Stimulated activated CD4-positive, alpha-beta T cell treated with anti-CD3 and anti-CD28 coated beads, TNF-alpha, amount 100 ng/mL, for 48 hours (primary cell): Measurements from ENCODE around the gene MRPS24.
"Not testable (repeated sequence)": the region's sequence is repeated elsewhere in the genome, so short reads cannot be mapped to it uniquely, and the experiment has no call there.

Experiments
- DNase-seq, 3 donors: peaks; one replicate each; pipeline ENCODE4 v3.0.0-alpha.2; 2020; ENCODE audit warnings: low read depth in 3 of 3

MRPS24 gene

DNA sequence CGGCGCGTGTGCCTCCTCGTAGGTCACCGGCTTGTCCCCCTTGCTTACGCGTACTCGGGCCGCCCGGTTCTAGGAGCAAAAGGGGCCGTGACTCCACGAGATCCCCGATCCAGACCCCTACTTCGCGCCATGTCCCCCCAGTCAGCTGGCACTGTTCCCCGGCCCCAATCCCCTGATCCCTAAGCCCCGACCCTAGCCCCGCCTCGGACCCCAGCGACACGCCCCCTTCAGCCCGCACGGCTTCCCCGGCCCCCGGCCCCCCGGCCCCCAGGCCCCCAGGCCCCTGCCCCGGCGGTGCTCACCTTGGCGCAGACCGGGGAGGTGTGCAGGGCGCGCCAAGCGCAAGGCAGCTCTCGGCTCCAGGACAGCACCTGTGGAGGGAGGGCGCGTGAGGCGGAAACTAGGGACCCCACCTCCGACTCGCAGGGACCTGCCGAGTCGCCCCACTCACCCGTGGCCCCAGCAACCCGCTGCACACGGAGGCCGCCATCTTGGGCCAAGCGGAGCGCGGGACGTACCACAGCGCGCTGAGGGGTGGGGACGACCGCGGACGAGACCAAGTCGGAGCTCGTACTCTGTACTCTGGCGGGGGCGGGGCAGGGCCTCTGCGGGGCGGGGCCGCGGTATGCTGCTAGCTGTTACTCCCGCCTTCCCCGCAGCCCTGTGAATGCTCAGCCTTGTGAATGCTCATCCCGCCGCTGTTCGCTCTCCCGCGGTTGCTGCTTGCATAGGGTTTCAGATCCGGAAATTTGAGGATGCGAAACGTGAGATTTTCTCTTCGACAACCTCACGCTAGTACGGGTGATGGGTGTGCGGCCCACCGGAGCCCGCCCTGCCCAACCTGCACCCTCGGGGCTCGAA is at the start of gene MRPS24:
Gene MRPS24 (minus strand): TSS at position 512 of the 861 bp plus-strand sequence. CDS start 22 bp downstream, at position 490.
- DNase-seq = peak; percentile 88 to 95 (median 89)

DNA sequence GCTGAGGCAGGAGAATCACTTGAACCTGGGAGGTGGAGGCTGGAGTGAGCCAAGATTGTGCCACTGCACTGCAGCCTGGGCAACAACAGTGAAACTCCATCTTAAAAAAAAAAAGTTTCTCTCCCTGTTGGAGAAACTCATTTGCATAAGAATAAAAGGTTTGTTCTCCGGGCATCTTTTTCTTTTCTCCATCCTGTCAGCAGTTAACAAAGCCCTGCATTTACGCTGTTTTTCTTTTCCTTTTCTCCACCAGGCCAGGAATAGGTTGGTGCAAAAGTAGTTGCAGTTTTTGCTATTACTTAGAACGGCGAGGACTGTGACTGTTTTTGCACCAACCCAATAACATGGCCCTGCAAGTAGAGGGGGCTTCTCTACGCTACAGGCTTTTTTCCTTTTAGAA is 46.6 kb upstream of the MRPS24 start:
- no peak for DNase-seq

DNA sequence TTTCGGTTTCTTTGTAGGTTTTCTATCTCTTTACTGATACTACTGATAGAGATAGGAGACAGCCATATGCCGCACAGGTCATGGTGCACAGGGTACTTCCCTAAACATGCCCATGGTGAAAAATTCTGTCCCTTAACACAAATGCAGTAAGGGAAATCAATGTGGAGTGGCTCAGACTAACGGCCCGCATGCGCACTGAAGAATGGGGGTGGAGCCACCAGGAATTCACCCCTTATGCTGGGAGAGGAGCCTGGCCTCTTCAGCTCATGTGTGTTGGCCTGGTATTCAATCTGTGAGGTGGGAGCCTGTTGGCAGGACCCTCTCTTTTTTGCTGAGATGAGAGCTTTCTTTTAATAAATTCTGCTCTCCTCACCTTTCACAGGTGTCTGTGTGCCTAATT is 45.5 kb upstream of the MRPS24 start:
- DNase-seq = no peak

DNA sequence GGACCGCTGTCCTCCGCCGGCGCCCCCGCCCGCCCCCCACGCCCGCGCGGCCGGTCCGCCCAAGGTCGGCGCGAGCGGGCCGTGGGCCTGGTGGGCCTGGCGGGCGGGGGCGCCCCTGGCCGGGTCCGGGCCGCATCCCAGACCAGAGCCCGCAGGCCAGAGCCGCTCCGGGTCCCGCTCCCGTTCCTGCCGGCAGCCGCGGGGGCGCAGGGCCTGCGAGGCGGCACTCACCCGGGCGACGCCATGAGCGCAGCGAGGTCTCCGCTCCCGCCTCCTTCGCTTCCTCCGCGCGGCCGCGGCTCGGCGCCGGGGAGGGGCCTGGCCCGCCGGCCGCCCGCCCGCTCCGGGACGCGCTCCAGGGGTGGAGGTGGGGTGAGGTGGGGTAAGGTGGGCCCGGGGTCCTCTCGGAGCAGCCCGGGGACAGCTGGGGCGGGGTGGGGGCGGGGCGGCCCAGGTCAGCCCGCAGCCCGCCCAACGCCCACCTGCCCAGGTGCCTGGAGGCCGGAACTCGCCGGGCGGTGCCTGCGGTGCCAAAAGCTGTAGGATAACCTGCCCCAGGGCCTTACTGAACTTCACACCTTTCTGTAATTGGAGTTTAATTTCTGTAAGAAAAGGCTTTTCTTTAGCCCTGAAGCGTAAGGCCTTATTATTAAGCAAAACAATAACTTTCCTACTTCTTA is 37.2 kb upstream of the MRPS24 start, which contains the start of gene URGCP:
Gene URGCP (minus strand): TSS at position 266 of the 680 bp plus-strand sequence. CDS start 21 bp downstream, at position 245.
- DNase-seq = peak in 2 of 3 donors; percentile 13 to 48

DNA sequence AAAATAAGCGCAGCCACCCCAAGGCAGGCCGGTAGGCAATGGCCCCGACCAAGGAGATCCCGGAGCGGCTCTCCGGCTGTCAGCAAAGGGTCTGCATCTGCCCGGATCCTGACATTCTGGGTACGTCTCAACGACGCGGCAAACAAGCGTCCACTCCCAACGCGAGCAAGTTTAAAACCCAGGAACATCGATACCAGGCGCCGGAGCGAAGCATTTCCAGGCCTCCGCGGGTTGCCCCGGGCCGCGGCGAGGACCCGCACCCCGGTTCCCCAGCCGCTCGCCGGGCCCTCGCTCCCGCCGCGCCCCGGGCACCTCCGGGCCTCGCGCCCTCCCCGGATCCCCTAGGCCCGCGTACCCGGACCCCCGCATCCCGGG is 36.6 kb upstream of the MRPS24 start:
- DNase-seq = peak in 1 of 3 donors; percentile 17

DNA sequence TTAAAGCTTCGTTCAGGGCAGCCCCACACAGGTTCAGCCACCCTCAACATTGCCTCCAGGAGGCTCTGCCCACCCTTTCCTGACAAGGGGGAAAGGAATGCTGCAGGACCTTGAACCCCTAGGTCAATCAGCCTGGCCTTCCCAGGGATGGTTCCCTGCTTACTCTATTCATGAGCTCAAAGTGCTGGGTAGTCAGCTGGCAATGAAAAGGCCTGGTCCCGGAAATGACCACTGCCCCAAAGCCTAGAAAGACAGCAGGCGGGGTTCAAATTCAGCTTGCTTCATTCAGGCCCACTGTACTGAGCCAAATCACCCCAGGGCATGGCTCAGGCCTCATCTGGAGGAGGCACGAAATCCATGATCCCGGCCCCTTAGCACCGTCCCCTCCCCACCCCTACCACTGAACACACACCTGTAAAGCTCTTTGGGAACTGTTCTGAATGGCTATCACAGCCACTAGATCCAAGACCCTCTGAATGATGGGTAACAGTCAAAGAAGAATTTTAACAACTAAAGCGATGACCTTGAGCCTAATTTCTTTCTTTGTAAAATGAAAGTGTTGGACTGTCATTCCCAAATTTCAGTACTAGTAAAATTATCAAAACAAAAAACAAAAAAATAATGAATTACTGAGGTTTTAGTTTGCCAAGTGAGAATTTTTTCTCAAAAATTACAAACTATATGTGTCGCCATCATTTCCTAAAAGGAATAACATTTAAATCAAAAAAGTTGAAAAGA is 36.1 kb upstream of the MRPS24 start:
- DNase-seq = no peak

DNA sequence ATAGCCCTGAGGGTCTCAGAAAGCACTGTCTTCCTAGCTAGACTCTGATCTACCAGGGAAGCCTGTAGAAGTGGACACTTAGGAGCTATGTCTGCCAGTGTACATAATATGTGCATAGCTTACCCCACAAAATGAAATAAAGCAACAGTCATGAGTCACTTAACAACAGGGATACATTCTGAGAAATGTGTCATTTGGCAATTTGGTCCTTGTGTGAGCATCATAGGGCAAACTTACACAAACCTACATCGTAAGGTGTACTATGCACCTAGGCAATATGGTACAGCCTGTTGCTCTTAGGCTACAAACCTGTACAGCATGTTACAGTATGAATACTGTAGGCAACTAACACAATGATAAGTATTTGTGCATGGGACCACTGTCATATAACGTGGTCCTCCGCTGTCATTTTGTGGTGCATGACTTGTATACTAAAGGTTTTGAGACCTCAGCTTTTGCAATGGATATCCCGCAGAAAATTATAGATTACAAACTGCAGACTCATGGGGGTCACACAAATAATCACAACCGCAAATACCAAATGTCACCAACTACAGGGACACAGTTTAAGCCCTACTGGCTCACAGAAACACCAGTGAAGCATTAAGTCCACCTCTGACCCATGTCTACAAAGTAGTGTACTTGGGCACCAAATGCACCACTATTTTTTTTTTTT is 35.4 kb upstream of the MRPS24 start:
- no peak for DNase-seq

DNA sequence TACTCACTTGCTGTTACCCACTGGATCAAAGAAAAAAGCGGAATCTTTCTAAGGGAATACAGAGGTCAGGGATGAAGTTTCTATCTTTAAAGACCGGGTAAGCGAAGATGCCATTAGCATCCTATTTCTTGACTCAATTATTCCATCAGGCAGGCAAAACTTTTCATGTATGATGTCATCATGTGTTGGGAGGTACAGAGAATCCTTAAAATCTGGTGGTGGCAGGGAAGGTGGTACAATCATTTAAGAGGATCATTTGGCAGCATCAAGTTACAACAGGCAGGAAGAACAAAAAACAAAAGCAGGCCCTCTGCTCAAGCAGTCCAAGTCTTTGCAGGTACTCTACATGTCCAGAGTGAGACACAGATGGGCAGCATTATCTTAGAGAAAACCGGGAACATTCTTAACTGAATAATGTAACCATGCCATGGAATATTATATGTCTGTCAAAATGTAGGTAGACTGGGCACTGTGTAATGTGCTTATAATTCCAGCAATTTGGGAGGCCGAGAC is 33.3 kb upstream of the MRPS24 start:
- no peak for DNase-seq

DNA sequence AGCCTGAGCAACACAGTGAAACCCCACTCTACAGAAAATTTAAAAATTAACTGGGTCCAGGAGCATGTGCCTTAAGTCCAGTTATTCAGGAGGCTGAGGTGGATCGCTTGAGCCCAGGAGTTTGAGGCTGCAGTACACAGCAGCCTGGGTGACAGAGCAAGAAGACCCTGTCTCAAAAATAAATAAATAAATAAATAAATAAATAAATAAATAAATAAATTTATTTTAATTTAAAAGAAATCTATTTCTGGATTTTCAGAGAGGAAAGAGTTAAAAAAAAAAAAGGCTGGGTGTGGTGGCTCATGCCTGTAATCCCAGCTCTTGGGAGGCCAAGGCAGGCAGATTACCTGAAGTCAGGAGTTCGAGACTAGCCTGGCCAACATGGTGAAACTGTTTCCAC is 29.3 kb upstream of the MRPS24 start:
- not testable (repeated sequence) for DNase-seq

DNA sequence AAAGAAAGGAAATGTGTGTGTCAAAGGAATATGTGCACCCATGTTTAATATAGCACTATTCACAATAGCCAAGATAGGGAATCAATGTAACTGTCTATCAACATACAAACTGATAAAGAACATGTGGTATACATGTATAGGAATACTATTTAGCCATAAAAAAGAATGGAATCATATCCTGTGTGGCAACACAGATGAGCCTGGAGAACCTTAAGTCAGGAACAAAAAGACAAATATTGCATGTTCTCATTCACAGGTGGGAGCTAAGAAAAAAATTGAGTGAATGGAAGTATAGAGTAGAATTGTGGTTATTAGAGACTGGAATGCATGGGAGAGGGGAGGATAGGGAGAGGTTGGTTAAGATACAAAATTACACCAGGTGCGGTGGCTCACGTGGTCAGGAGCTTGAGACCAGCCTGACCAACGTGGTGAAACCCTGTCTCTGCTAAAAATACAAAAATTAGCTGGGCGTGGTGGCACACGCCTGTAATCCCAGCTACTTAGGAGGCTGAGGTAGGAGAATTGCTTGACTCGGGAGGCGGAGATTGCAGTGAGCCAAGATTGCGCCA is 26.6 kb upstream of the MRPS24 start:
- DNase-seq = no peak

DNA sequence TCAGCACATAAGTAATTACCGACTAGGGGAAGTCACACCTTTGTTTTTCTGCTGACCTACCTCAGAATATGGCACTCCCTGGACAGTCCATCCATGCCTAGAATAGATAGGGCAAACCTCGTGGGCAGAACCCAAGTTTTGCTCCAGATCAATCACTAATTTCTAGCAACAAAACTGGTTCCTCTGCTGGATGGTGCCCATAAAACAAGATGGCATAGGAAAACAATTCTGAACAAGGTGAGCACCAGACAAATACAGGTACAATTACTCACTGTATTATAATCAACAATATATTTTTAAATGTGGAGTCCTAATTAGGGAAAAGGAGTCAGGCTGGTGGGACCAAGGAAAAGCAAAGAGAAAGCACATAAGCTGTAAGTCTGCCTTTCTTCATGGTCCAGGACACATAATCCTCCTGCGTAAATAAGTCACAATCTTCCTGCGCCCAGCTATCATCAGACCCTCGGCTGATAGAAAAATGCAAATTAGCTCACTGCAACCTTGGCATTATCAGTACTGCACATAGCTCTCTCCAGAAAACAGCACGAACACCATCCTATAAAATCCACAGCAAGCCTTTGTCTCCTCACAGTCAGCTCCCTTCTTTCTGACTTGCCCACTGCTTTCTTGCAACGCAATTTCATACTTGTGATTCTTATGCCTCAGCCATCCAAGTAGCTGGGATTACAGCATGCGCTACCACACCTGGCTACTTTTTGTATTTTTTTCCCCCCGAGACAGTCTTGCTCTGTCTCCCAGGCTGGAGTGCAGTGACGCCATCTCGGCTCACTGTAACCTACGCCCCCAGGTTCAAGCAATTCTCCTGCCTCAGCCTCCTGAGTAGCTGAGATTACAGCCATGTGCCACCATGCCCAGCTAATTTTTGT is 22.0 kb upstream of the MRPS24 start:
- no peak for DNase-seq

DNA sequence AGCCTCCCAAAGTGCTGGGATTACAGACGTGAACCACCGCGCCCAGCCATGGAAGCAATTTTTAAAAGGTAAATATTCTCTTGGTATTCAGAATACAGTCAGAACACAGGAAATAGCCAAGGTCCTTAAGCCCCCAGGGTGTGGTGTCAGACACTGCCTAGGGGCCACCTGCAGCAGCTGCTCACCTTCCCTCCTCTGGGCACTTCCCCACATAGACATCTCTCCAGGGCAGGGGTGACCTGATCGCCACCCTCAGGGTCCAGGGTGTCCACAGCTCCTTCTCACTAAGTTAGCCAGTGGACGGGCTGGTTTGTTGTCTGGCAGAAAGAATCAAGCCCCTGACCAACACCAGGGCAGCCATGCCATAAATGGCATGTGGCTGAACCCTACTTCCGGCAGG is 21.2 kb upstream of the MRPS24 start:
- DNase-seq = no peak

DNA sequence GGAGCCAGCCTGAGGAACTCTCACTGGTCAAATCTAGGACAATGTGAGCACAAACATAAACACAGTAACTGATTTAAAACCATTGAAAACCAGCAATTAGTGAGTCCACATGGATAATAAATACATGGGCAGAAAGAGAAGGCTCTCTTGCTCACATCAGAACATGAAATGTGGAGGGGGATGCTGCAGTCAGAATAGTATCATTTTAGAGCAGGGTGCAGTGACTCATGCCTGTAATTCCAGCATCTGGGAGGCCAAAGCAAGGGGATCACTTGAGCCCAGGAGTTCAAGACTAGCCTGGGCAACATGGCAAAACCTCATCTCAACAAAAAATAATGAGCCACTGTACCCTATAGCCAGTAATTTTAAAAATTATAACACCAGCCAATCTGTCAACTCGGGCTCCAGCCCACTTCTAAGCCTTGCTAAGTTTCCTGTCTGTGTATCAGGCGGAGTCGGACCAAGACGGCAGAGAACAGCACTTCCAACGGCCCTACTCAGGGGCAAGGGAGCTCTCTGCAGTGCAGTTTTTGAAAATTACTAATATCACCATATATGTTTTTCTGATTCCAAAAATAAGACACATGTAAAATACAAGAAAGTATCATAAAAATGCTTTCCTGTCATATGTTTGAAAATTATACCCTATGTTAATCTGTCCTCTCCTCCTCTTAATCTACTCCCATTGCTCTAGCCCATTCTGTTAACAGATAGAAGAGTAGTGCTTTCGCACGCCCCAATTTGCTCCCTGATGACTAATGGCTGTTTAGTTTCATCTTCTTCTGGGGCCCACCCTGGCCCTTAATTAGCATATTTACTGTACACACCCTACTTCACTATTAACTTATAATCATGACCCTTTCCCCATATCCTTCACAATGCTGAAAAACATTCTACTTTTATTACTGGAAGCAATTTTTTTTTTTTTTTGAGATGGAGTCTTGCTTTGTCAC is 20.0 kb upstream of the MRPS24 start:
- DNase-seq = no peak

DNA sequence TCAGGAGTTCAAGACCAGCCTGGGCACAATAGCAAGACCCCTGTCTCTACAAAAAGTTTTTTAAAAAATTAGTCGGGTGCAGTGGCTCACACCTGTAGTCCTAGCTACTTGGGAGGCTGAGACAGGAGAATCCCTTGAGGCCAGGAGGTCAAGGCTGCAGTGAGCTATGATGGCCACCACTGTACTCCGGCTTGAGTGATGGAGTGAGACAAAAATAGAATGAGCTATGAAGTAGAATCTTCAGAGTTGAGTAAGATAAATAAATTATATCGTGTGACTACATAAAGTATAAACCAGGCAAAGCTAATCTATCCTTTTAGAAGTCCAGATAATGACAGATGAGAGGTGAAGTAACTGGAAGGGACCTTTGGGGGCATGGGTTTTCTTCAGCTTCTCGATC is 15.3 kb upstream of the MRPS24 start:
- no peak for DNase-seq

DNA sequence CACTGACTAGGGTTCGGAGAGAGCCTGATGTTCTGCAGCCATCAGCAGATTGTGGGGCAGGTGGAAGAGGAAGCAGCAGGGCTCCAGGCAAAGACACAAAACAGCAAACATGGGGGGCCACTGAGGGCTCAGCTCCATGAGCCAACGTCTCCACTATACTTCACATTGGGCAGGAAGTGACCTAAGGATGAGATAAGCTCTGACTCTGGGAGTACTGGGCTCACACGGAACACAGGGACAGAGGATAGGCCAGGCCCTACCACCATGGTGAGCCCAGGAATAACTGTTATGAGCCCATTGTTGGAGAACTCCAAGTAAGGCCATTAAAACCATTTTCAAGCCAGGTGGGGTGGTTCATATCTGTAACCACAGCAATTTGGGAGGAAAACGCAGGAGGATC is 14.9 kb upstream of the MRPS24 start:
- no peak for DNase-seq

DNA sequence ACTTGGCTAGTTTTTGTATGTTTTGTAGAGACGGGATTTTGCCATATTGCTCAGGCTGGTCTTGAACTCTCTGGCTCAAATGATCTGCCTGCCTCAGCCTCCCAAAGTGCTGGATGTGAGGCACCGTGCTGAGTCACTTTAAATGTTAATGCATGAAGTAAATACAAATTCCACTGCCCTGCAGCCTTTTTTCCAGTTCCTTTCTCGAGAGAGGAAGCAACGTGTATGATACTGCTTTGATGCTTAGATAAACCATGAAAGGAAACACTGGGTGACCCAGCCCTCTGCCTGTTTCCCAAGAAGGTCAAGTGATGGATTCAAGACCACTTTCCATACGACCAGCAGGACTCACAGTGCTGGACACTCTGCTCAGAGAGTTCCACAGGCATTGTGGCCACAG is 11.3 kb upstream of the MRPS24 start:
- no peak for DNase-seq

DNA sequence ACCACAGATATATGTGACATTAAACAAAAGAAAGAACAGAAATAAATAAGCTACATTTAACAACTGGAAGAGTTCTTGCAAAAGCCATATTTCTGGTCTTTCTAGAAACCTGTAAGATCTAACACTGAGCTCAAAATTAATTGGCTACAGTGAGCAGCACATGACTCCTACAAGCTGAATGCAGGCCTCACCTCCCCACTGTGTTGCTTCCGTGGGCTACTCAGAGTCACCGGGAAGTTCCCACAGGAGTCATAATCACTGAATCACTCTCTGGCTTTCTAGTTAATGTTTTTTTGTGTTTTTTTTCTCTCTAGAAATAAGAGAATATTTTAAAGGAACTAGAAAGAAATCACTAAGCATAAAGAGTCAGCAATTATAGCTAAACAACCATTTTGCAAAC is 10.2 kb upstream of the MRPS24 start:
- no peak for DNase-seq

DNA sequence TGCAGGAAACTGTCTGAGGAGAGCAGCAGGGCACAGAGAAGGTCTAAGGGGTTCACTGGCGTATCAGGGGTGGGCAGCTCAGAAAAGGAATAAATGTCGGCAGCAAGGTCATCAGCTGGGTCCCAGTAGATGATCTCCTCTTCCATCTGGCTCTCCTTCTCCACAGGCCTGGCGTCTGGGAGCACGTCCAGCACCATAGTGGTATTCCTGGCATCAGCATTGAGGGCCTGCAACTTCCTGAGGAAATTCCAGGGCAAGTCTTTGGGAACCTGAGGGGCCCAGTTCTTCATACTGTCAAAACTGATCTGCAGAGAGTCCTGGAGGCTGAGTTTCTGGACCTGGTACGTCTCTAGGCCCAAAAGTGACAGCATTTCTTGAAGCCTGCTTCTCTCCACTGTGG is 9.6 kb upstream of the MRPS24 start:
- no peak for DNase-seq
